Loucy (cell line): ENCODE measurements around the gene ZSWIM9.

Experiments used
- H2AFZ ChIP-seq: fragments of 200-600 bp; sonication (generic); 2 replicates; pipeline ENCODE4 v1.6.0; 2016; ENCODE audit warnings: antibody characterized with exemption, mild to moderate bottlenecking, low read length, moderate library complexity
- H3F3A ChIP-seq: fragments of 200-600 bp; 2 replicates; pipeline ENCODE4 v1.6.0; 2016; ENCODE audit warnings: antibody characterized with exemption, low read depth, mild to moderate bottlenecking
- H3K27me3 ChIP-seq: fragments of 200-600 bp; sonication (generic); 2 replicates; pipeline ENCODE4 v1.6.1; 2014; ENCODE audit warnings: low read length, mild to moderate bottlenecking; ENCODE audit not compliant: insufficient read depth, poor library complexity, severe bottlenecking
- H3K36me3 ChIP-seq: fragments of 200-600 bp; sonication (generic); 2 replicates; pipeline ENCODE4 v1.6.1; 2016; ENCODE audit warnings: low read length; ENCODE audit not compliant: insufficient read depth
- H3K4me1 ChIP-seq: fragments of 200-600 bp; sonication (generic); 2 replicates; pipeline ENCODE4 v1.5.1; 2014; ENCODE audit warnings: low read length, mild to moderate bottlenecking; ENCODE audit not compliant: insufficient read depth, poor library complexity, severe bottlenecking
- H3K4me2 ChIP-seq: fragments of 200-600 bp; sonication (generic); 2 replicates; pipeline ENCODE4 v1.6.0; 2014; ENCODE audit warnings: antibody characterized with exemption, low read length, low read depth, mild to moderate bottlenecking; ENCODE audit not compliant: poor library complexity, severe bottlenecking
- H3K4me3 ChIP-seq: fragments of 200-600 bp; sonication (generic); 2 replicates; pipeline ENCODE4 v1.5.1; 2014; ENCODE audit warnings: low read length, mild to moderate bottlenecking, mixed read lengths; ENCODE audit not compliant: poor library complexity, severe bottlenecking
- H3K79me2 ChIP-seq: fragments of 200-600 bp; sonication (generic); 2 replicates; pipeline ENCODE4 v1.6.1; 2014; ENCODE audit warnings: low read length; ENCODE audit not compliant: insufficient read depth
- H3K9ac ChIP-seq: fragments of 200-600 bp; sonication (generic); 2 replicates; pipeline ENCODE4 v1.6.0; 2014; ENCODE audit warnings: mild to moderate bottlenecking, low read depth, low read length, moderate library complexity; ENCODE audit not compliant: poor library complexity, severe bottlenecking
- H3K9me2 ChIP-seq: fragments of 200-600 bp; sonication (generic); replicated peaks from 2 replicates; pipeline ENCODE4 v1.6.1; 2016; ENCODE audit warnings: low read depth, low read length, mixed read lengths
- H3K9me3 ChIP-seq: fragments of 200-600 bp; sonication (generic); 2 replicates; pipeline ENCODE4 v1.6.1; 2014; ENCODE audit warnings: mild to moderate bottlenecking, antibody characterized with exemption, low read length, low read depth; ENCODE audit not compliant: insufficient read depth
- H4K20me1 ChIP-seq: fragments of 200-600 bp; sonication (generic); 2 replicates; pipeline ENCODE4 v1.6.0; 2014; ENCODE audit warnings: antibody characterized with exemption, low read length, mild to moderate bottlenecking; ENCODE audit not compliant: insufficient read depth, poor library complexity, severe bottlenecking
- CTCF ChIP-seq: fragments of 200-600 bp; sonication (generic); conservative IDR thresholded peaks from 2 replicates; pipeline ENCODE4 v1.5.1; 2014; ENCODE audit warnings: mild to moderate bottlenecking, antibody characterized with exemption, low read length
- EZH2phosphoT487 ChIP-seq: fragments of 200-600 bp; IDR thresholded peaks from 2 replicates; pipeline ENCODE4 v1.6.1; 2018; ENCODE audit warnings: antibody characterized with exemption, mild to moderate bottlenecking, moderate library complexity, borderline replicate concordance

The ZSWIM9 gene

DNA sequence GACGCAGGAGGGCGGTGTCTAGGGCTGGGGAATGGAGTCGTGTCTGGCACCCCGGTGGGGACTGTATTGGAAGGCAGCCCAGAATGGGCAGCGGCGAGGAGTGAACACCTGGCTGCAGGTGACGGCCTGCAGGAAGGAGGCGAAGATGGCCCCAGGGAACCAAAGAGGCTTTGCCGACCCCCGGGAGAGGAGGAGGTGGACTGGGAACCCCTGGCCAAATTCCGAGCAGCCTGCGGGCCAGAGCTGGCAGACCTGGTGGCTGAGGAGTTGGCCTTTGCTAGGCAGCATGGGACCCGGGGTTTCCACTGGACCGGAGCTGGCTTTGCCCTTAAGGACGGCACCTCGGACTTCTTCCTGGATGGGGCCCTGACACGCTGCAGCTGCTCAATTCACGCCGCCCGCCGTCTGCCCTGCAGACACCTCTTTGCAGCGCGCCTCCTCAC lies 25.9 kb downstream of the ZSWIM9 start:
- Histone ChIP-seq H4K20me1 (no peaks in the 10 kb centered on the region), H3K9me3 (no peaks in the 10 kb centered on the region), H3K27me3 (no peaks in the 10 kb centered on the region), H3K4me3 (no peak overlapping the region), H3K9me2 (no peaks in the 10 kb centered on the region), H3F3A (no peaks in the 10 kb centered on the region), H3K79me2 (no peaks in the 10 kb centered on the region), H3K4me2 (no peak overlapping the region), H2AFZ (no peak overlapping the region), H3K9ac (no peak overlapping the region), H3K36me3 (no peaks in the 10 kb centered on the region), H3K4me1 (no peaks in the 10 kb centered on the region)
- TF ChIP-seq EZH2phosphoT487 (no peak), CTCF (no peak)

DNA sequence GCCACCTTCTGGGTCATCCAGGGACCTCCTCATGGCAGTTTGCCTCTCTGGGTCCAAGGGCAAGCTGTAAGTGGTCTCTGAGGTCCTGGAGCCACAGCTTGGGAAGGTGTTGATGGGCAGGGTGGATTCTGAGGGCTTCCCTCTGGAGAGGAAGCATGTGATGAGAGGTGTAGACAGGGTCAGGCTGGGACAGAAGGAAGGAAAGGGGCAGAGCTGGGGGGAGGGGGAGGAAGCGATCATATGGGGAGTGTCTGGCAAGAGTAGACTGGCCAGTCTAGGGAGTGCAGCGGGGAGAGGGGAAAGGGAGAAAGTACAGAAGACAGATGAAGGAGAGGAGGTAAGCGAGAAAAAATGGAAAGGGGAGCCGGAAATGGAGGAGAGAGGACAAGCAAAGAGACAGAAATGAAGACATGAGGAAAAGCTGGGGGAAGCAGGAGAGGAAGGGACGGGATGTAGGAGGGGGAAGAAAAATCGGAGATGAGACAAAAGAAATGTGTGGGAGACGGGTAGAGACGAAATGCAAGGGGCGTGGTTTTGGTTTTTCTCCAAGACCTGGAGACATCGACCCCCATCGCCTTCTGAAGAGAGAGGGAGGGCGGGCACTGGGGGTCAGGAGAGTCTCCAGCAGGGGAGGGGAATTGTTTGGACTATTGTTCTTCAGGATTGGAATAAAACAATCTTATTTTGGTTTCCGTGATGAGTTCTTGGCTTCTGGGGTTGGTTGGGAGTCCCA lies 26.6 kb downstream of the ZSWIM9 start:
- no peaks in the 10 kb centered on the region for H3K36me3 ChIP-seq
- H3K4me3 ChIP-seq, result no peak overlapping the region
- H3F3A ChIP-seq, result no peaks in the 10 kb centered on the region
- H4K20me1 ChIP-seq, result no peaks in the 10 kb centered on the region
- H3K27me3 ChIP-seq, result no peaks in the 10 kb centered on the region
- no peak overlapping the region for H2AFZ ChIP-seq
- no peak for TF ChIP-seq CTCF
- no peak for TF ChIP-seq EZH2phosphoT487
- no peak overlapping the region for H3K9ac ChIP-seq
- no peaks in the 10 kb centered on the region for H3K9me2 ChIP-seq
- no peaks in the 10 kb centered on the region for H3K4me1 ChIP-seq
- no peak overlapping the region for H3K4me2 ChIP-seq
- no peaks in the 10 kb centered on the region for H3K79me2 ChIP-seq
- no peaks in the 10 kb centered on the region for H3K9me3 ChIP-seq

DNA sequence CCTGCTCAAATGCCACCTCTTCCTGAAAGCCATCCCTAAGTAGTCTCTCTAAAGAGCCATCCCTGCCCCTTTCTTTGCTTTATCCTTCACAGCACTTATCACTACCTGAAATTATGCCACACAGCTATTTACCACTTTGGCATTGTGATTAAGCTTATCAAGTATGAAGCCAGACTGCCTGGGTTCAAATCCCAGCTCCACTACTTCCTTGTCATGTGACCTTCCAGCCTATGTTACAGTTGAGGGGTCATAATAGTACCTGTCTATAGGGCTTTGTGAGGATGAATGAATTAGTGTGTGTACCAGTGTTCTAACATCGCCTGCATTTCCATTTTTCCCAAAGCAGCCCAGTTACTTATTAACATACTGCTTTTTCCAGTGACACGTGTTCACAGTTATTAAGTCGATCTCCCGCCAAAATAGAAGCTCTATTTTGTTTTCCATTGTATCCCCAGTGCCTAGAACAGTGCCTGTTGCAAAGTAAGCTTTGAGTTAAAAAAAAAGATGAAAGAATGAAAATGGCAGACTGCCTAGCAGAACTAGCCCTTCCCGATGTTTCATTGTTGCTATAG lies 32.8 kb downstream of the ZSWIM9 start:
- peaks cover 10% of the 10 kb centered on the region; the same call in 1 of the 2 replicates for H3K79me2 ChIP-seq
- H3K4me2 ChIP-seq, result peak overlapping the region; percentile 85
- H3K4me1 ChIP-seq, result peaks cover 11% of the 10 kb centered on the region
- peak overlapping the region; percentile 93 for H3K4me3 ChIP-seq
- H3K9me3 ChIP-seq, result no peaks in the 10 kb centered on the region
- no peaks in the 10 kb centered on the region for H3K9me2 ChIP-seq
- H2AFZ ChIP-seq, result peak overlapping the region; percentile 74
- no peaks in the 10 kb centered on the region for H3F3A ChIP-seq
- H3K9ac ChIP-seq, result peak overlapping the region; percentile 85
- H3K36me3 ChIP-seq, result no peaks in the 10 kb centered on the region
- H4K20me1 ChIP-seq, result no peaks in the 10 kb centered on the region
- no peaks in the 10 kb centered on the region for H3K27me3 ChIP-seq
- TF ChIP-seq CTCF (no peak), EZH2phosphoT487 (no peak)
